ENCODE measurements around the gene SLC34A3. TPM values are rescaled to one million over a fixed set of nuclear protein-coding genes. Genes with fewer than 3 reads are reported as not detected.
A peak's percentile ranks its signal among the peaks of the same experiment; 100 is the strongest.

The SLC34A3 gene
- total RNA-seq, 2 experiments from 2014 or later = not detected

DNA sequence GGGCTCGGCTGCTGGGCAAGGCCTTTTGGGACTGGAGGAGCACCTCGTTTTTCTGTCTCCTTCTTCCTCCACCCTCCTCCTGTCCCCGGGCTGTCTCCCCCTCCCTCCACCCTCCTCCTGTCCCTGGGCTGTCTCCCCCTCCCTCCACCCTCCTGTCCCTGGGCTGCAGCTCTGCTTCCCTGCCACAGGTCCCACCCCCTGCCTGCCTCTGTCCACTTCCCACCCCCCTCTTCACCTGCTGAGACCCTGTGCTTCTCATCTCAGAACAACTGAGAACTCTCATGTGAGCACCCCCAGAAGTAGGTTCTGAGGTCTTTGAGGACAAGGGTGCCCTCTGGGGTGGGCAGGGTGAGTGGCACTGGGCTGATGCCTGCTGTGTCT, 41.0 kb downstream of the SLC34A3 start:
- Mint-ChIP-seq H3K27me3 (no peaks in the 10 kb centered on the region), H3K4me1 (peaks cover 13% of the 10 kb centered on the region), H3K4me3 (no peak overlapping the region), H3K9me3 (no peaks in the 10 kb centered on the region), H3K27ac (no peak overlapping the region), H3K36me3 (peaks cover 24% of the 10 kb centered on the region)
- POLR2A ChIA-PET = interaction anchor here (0.9 kb wide), 1 partner anchor 31 kb away, joined by 5 read pairs; the partner anchor contains the start of gene TUBB4B
- DNase-seq = no peak
- ATAC-seq (ENCODE audit: low read depth) = no peak

DNA sequence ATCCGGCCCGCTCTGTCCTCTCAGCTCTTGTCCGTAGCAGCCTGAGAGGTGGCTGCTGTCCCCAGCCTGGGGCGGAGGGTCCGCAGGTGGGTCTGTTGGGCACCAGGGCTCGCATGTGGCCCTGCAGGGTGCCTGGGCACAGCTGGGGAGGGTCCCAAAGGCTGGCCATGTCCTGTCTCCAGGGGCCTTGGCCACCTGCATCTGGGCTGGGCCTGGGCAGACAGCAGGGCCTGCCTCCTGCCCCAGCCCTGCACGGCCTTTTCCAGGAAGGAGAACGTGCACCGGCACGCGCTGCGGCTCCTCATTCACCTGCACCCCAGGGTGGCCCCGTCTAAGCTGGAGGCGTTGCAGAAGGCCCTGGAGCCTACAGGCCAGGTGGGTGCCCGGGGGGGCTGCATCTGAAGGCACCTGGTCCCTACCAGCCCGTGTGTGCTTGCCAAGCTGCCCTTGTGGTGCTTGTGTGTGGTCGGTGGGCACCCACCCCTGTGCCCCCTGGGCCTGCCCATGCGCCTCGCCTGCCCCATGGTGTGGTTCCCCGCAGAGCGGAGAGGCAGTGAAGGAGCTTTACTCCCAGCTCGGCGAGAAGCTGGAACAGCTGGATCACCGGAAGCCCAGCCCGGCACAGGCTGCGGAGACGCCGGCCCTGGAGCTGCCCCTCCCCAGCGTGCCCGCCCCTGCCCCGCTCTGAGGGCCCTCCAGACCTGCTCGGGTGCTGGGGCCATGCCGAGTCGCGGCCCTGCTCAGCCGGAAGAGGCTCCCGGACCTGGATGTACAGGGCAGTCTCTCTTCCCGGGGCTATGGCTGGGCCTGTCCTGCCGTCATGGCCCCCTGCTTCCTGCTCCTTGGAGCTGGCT, 41.8 kb downstream of the SLC34A3 start:
- POLR2A ChIA-PET = interaction anchor here (0.8 to 1.5 kb wide), 3 partner anchors 10 to 32 kb away, joined by 3 to 5 read pairs (median 4); partner anchors contain the start of gene TUBB4B

DNA sequence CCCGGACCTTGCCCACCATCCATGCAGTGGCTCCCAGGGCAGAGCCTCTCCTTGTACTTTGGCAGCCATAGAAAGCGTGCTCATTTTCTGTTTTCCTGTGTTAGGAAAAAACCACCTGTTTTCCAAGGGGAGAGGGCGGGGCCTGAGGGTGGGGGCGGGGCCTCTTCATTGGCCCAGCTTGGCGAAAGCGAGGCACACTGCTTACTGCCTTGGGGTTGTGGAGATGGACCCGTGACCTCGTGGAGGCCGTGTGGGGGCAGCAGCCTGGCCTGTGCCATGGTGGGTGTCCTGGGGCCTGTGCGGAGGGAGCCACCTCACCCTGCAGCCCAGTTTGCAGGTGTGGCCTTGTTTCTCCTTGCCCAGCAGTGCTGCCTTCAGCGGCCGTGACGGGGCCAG, 42.4 kb downstream of the SLC34A3 start:
- H3K4me1 Mint-ChIP-seq = peaks cover 9% of the 10 kb centered on the region
- H3K27me3 Mint-ChIP-seq = no peaks in the 10 kb centered on the region
- DNase-seq = no peak
- H3K9me3 Mint-ChIP-seq = no peaks in the 10 kb centered on the region
- H3K27ac Mint-ChIP-seq = no peak overlapping the region
- H3K4me3 Mint-ChIP-seq = no peak overlapping the region
- POLR2A ChIA-PET = interaction anchor here (0.8 to 1.5 kb wide), 2 partner anchors 10 to 32 kb away, joined by 3 to 4 read pairs; partner anchors contain the start of gene TUBB4B
- H3K36me3 Mint-ChIP-seq = peaks cover 22% of the 10 kb centered on the region
- no peak for ATAC-seq (ENCODE audit: low read depth)

More for the DNA sequence above, 41.8 kb downstream of the SLC34A3 start:
- Mint-ChIP-seq H3K27me3 (no peaks in the 10 kb centered on the region), H3K4me3 (no peak overlapping the region), H3K9me3 (no peaks in the 10 kb centered on the region), H3K27ac (no peak overlapping the region), H3K36me3 (peaks cover 22% of the 10 kb centered on the region), H3K4me1 (peaks cover 13% of the 10 kb centered on the region)
- no peak for ATAC-seq (ENCODE audit: low read depth)
- DNase-seq = no peak

DNA sequence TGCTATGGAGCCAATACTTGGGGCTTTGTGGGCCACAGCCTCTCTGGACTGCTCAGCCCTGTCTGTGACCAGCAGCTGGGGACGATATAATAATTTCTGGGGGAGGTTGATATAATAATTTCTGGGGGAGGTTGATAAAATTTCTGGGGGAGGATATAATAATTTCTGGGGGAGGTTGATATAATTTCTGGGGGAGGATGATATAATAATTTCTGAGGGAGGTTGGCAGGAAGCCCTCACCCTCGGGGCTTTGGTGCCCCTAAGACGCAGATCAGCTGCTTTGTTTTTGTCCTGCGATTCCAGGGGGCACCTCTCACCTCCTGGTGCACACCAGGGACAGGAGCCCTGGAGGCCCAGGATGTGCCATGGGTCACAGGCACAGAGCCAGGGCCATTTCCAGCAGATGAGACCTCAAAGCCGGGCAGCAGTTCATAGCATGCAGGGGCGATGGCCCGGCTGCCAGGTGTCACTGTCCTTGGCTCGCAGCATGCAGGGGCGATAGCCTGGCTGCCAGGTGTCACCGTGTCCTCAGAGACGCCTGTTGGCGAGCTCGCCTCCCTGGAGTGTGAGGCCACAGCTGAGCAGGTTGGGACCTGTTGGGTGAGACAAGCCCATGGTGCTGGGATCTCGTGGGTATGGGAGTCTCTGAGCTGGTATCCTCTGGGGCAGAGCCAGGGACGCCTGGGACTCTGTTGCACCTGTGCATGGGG, 43.1 kb downstream of the SLC34A3 start:
- no peaks in the 10 kb centered on the region for H3K9me3 Mint-ChIP-seq
- DNase-seq = peak; percentile 32
- H3K36me3 Mint-ChIP-seq = peaks cover 16% of the 10 kb centered on the region
- POLR2A ChIA-PET = interaction anchor here (1.5 kb wide), 1 partner anchor 33 kb away, joined by 3 read pairs; the partner anchor contains the start of gene TUBB4B
- H3K4me3 Mint-ChIP-seq = no peak overlapping the region
- peaks cover 7% of the 10 kb centered on the region for H3K4me1 Mint-ChIP-seq
- ATAC-seq (ENCODE audit: low read depth) = no peak
- H3K27me3 Mint-ChIP-seq = no peaks in the 10 kb centered on the region
- no peak overlapping the region for H3K27ac Mint-ChIP-seq

DNA sequence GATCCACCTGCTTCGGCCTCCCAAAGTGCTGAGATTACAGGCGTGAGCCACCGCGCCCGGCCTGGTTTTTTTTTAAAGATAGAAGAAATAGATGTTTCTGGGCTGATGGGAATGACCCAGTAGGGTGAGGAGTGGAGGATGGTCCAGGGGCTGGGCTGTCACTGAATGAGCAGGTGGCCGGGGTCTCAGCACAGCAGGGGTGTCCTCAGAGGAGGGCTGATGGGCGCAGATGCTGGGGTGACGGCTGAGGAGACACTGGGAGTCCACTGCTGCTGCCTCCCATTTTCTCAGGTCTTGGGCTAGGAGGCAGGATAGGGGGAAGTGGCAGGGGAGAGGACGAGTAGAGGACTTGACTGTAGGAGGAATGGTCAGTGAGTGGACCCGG, 44.5 kb downstream of the SLC34A3 start:
- DNase-seq = no peak
- POLR2A ChIA-PET = no interaction called here
- Mint-ChIP-seq H3K4me3 (no peak overlapping the region), H3K9me3 (no peaks in the 10 kb centered on the region), H3K27me3 (no peaks in the 10 kb centered on the region), H3K4me1 (peaks cover 7% of the 10 kb centered on the region), H3K36me3 (peaks cover 11% of the 10 kb centered on the region), H3K27ac (peak overlapping the region; percentile 10)
- no peak for ATAC-seq (ENCODE audit: low read depth)

DNA sequence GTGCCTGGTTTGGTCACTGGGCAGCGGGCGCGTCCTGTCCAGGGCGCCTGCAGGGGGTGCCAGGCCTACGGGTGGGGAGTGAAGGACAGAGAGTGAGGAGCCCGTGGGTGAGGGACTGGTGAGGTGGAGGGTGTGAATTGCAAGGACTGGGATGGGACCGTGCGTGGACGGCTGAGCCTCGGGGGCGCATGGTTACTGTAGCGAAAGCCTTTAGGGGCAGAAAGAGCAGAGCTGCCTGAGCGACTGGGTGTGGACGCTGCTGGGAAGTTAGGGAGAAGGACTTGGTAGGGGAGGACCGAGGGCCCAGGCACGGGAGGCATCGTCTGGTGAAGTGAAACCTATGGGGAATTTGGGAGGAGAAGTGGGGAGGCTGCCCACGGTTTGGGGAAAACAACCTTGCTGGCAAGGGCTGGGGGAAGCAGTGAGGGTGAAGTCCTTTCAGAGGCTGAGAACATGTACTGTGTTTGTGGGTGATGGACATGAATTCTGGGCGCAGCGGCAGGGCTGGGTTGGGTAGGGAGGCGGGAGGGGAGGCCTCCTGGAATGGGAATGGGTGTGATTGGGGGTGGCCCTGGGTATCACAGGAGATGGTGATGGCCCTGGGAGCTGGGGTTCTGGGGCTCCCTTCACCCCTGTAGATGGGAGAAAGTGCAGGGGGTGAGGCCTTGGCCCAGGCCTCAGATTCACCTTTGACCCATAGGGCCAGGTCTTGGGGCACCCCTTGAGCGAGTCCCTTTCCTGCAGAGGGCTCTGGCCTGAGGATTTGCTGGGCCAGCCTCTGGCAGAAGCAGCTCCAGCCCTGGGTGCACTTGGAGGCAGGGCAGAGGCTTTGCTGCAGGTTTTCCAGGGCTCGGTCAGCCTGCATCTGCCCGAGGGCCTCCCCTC, 45.1 kb downstream of the SLC34A3 start:
- ATAC-seq (ENCODE audit: low read depth) (no peak), DNase-seq (peak; percentile 35)
- Mint-ChIP-seq H3K27ac (peak overlapping the region; percentile 10), H3K27me3 (no peaks in the 10 kb centered on the region), H3K4me3 (no peak overlapping the region), H3K4me1 (peaks cover 7% of the 10 kb centered on the region), H3K36me3 (peaks cover 11% of the 10 kb centered on the region), H3K9me3 (no peaks in the 10 kb centered on the region)
- POLR2A ChIA-PET = interaction anchor here (1.4 kb wide), 1 partner anchor 147 kb away, joined by 3 read pairs; the partner anchor contains the start of genes EXD3 and NOXA1

DNA sequence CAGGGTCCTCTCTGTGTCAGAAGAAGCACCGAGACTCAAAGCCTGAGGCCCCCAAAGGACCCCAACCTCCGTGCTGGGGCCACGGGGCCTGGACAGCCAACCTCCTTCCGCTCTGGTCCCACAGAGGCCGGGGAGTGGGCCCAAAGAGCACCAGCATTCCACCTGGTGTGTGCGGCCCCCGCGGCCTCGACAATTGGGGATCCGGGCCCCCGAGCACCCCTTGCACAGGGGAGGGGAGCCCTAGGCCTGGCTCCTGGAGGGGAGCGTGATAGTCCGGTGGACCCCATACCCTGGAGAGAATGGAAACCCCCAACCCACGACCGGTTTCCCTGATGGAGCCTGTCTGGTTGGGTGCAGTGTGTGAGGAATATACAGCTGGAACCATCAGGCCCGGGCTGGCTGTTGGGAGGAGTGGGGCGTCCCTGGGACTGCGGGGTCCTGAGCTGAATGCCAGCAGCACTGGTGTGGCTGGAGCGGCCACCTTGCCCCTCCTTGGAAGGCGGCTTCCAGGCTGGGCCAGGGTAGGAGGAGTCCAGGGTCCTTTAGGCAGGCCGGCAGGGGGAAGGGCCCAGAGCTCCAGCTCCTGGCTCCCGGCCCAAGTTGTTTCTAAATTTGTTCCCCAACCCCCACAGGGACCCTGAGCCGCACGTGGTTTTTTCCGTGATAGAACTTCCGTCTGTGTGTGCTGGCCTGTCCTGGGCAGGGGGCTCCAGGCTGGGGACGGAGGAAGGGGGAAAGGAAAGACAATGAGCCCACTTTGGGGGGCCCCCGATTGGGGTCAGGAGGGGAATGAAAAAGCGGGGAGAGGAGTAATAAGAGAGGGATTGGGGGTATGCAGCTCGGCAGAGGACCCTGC, 46.0 kb downstream of the SLC34A3 start:
- Mint-ChIP-seq H3K4me1 (peaks cover 1% of the 10 kb centered on the region), H3K27me3 (no peaks in the 10 kb centered on the region), H3K27ac (peak overlapping the region; percentile 83), H3K36me3 (peaks cover 8% of the 10 kb centered on the region), H3K4me3 (peak overlapping the region; percentile 63), H3K9me3 (no peaks in the 10 kb centered on the region)
- peak; percentile 34 for DNase-seq
- no peak for ATAC-seq (ENCODE audit: low read depth)
- POLR2A ChIA-PET = interaction anchor here (1.2 to 1.5 kb wide), 4 partner anchors 17 to 146 kb away, joined by 3 to 13 read pairs (median 5); partner anchors contain the start of genes EXD3, NELFB, NOXA1 and TUBB4B

DNA sequence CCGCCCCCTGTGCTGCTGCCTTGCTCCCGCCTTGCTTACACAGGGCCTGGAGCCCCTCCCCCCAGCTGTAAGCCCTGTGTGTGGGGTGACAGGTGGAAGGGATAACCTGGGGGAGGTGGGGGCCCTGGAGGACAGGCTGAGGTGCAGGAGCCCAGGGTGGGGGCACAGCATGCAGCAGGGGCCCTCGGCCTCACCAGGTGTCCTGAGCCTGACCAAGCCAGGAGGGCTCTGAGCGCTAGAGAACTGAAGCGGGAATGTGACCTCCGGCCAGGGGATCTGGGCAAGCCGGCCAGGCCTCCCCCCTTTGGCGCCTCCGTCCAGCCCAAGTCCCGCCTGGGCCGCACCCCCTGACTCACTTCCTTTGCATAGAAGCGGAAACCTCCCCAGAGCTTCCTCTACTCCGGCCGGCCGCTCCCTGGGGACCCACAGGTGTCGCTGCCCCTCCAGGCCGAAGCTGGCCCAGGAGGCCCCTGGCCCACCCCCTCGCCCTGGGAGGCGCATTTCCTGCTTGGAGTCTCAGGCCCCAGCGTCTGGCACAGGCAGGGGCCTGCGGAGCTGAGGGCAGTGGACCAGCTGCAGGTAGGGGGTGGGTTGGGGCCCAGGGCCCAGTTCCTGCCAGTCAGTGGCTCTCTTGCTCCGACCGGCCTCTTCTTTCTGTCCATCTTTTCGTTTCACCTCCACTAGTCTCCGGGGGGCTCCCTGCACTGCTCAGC, 46.8 kb downstream of the SLC34A3 start, which contains the start of gene TOR4A:
Gene TOR4A (plus strand): TSS at position 398 of the 713 bp plus-strand sequence. CDS start 964 bp downstream, outside the sequence.
- Mint-ChIP-seq H3K4me1 (peaks cover 2% of the 10 kb centered on the region), H3K27me3 (no peaks in the 10 kb centered on the region), H3K4me3 (peak within 1 kb of the TSS; percentile 92), H3K36me3 (peaks cover 8% of the 10 kb centered on the region), H3K9me3 (no peaks in the 10 kb centered on the region), H3K27ac (peak within 1 kb of the TSS; percentile 83)
- POLR2A ChIA-PET = interaction anchor here (0.9 to 1.5 kb wide), 5 partner anchors 8 to 146 kb away, joined by 3 to 13 read pairs (median 4); partner anchors contain the start of genes EXD3, NELFB, NOXA1 and TUBB4B
- DNase-seq (peak; percentile 70), ATAC-seq (ENCODE audit: low read depth) (peak; percentile 68)

DNA sequence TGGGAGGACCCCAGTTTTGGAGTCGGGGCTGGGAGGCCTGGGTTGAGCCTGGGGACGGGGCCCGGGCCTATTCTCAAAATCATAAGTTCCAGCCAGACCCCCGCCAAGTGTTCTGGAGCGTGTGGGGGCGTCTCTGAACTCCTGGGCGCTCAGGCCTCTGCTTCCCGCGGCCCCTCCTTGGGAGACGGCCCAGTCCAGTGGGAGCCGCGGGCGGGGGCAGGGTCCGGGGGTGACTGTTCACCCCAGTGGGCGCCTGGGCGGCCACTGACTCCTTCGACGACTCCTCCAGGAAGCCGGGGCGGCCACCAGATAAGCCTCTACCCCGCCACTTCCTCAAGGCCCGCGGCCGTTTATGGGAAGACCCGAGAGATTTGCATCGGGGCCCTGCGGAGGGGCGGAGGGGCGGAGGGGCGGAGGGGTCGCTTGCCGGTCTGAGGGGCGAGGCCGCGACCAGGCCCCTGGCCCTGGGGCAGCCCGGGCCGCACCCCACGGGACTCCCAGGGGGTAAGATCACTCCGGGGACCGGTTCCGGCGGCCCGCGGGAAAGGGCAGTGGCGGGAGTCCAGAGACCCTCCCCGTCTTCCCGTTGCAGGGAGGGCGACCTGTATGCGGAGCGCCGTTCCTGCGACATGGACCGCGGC, 47.5 kb downstream of the SLC34A3 start:
- peak overlapping the region; percentile 92 for H3K4me3 Mint-ChIP-seq
- no peak for ATAC-seq (ENCODE audit: low read depth)
- H3K27me3 Mint-ChIP-seq = no peaks in the 10 kb centered on the region
- peak overlapping the region; percentile 79 for H3K27ac Mint-ChIP-seq
- peaks cover 8% of the 10 kb centered on the region for H3K36me3 Mint-ChIP-seq
- peaks cover 5% of the 10 kb centered on the region for H3K4me1 Mint-ChIP-seq
- H3K9me3 Mint-ChIP-seq = no peaks in the 10 kb centered on the region
- peak; percentile 45 for DNase-seq
- POLR2A ChIA-PET = interaction anchor here (0.9 to 1.5 kb wide), 4 partner anchors 8 to 38 kb away, joined by 3 to 13 read pairs (median 5); partner anchors contain the start of genes NELFB and TUBB4B

DNA sequence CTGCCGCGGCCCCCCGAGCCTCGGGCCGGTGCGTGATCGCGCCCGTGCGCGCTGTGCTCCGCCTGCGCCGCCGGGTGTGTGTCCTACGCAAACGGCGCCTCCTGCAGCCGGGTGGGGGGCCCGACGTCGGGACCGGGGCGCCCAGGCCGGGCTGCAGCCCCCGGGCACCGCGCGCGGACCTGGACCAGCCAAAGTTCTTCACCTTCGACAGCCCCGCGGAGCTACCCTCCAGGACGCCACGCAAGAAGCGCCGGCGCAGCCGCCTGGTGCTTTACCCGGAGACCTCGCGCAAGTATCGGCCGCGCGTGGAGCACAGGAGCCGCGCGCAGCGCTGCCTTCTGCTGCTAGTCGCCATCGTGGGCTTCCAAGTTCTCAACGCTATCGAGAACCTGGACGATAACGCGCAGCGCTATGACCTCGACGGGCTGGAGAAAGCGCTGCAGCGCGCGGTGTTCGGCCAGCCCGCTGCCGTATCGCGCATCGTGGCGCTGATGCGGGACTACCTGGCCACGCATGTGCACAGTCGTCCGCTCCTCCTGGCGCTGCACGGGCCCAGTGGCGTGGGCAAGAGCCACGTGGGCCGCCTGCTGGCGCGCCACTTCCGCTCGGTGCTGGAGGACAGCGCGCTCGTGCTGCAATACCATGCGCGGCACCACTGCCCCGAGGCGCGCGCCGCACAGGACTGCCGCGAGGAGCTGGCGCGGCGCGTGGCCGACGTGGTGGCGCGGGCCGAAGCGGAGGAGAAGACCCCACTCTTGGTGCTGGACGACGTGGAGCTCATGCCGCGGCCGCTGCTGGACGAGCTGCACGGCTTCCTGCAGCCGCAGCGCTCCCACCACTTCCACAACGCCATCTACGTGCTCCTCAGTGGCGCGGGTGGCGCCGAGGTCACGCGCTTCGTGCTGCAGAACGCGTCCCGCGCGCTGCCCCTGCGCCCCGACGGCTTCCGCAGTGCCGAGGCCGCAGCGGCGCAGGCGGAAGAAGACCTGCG, 48.3 kb downstream of the SLC34A3 start:
- H3K36me3 Mint-ChIP-seq = peaks cover 4% of the 10 kb centered on the region
- no peaks in the 10 kb centered on the region for H3K27me3 Mint-ChIP-seq
- DNase-seq (peak; percentile 28), ATAC-seq (ENCODE audit: low read depth) (no peak)
- POLR2A ChIA-PET = interaction anchor here (1.1 kb wide), 1 partner anchor 38 kb away, joined by 3 read pairs; the partner anchor contains the start of gene TUBB4B
- no peak overlapping the region for H3K4me3 Mint-ChIP-seq
- peaks cover 5% of the 10 kb centered on the region for H3K4me1 Mint-ChIP-seq
- H3K27ac Mint-ChIP-seq = no peak overlapping the region
- H3K9me3 Mint-ChIP-seq = no peaks in the 10 kb centered on the region
